Activated T-cell treated with anti-CD3 and anti-CD28 coated beads, Interleukin-2, amount 50 U/mL, for 4 hours (primary cell): ENCODE measurements around the gene DTNBP1. TPM values are rescaled to one million over a fixed set of nuclear protein-coding genes. Genes with fewer than 3 reads are reported as not detected.
"Not testable (repeated sequence)": the region's sequence is repeated elsewhere in the genome, so short reads cannot be mapped to it uniquely, and the experiment has no call there.

Source experiments
- ATAC-seq, 2 donors: fragments of 200-7000 bp; cut with Tn5 transposase; one replicate each; pipeline ENCODE4 v1.10.0; 2021
- DNase-seq: peaks from one replicate; pipeline ENCODE4 v3.0.0-alpha.2; 2020
- H3K27me3 Mint-ChIP-seq: one replicate; pipeline ENCODE4 v1.8.0; 2021; ENCODE audit warnings: low read depth, mixed read lengths
- H3K36me3 Mint-ChIP-seq: one replicate; pipeline ENCODE4 v1.8.0; 2022; ENCODE audit warnings: mixed read lengths; ENCODE audit not compliant: insufficient read depth
- H3K4me1 Mint-ChIP-seq: one replicate; pipeline ENCODE4 v1.8.0; 2021; ENCODE audit warnings: low read depth, mixed read lengths
- H3K4me3 Mint-ChIP-seq: one replicate; pipeline ENCODE4 v1.8.0; 2021; ENCODE audit warnings: mild to moderate bottlenecking, moderate library complexity, mixed read lengths
- H3K9me3 Mint-ChIP-seq: one replicate; pipeline ENCODE4 v1.8.0; 2021; ENCODE audit warnings: mixed read lengths
- total RNA-seq, 3 donors: library from RNA; stranded (reverse); gene quantifications; one replicate each; pipeline ENCODE4 v1.2.1, GENCODE V29; 2021

The DTNBP1 gene
- total RNA-seq, 3 donors from 2014 or later, result 17.2 to 22.0 (median 19.6) TPM

DNA sequence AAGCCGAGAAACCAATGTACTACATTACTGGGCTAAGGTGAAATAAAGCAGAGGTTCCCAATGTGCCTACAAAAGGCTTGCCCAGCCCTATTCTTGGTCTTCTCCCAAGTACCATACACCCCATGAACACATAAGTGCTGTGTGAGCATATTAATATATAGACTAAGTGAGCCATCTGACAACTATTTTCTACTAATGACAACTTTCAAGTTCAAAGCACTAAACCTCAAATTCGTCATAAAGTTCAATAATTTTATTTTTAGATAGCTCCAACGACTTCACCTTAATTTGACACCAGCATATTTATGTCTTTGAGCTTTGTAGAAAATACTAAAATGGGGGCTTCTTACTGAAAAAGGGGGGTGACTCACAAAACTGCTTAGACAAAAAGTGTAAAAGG, 6.7 kb downstream of the DTNBP1 start:
- no peak for DNase-seq
- H3K36me3 Mint-ChIP-seq, result peaks cover 16% of the 10 kb centered on the region
- H3K4me3 Mint-ChIP-seq, result no peak overlapping the region
- no peak for ATAC-seq
- H3K27me3 Mint-ChIP-seq, result no peaks in the 10 kb centered on the region
- H3K9me3 Mint-ChIP-seq, result no peaks in the 10 kb centered on the region
- peaks cover 49% of the 10 kb centered on the region for H3K4me1 Mint-ChIP-seq

DNA sequence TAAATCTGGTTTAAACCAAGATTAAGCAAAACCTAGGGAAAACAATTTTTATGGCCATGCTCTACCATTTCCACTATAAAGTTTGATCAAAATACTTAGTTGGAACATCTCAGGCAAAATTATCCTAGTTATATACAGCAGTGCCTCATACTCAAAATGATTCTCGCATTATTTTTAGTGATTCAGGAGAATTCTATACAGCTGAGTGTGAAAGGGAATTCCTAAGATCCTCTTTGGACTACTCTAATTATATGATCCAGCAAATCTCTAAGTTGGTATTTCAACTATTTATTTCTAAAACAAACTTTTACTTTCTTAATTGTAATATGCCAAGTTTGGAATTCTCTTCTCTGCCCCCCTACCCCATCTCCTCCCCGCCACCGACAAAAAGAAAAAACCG, 8.6 kb downstream of the DTNBP1 start:
- Mint-ChIP-seq H3K4me3 (no peak overlapping the region), H3K9me3 (no peaks in the 10 kb centered on the region), H3K27me3 (no peaks in the 10 kb centered on the region), H3K36me3 (peaks cover 18% of the 10 kb centered on the region), H3K4me1 (peaks cover 39% of the 10 kb centered on the region)
- DNase-seq, result no peak
- no peak for ATAC-seq

DNA sequence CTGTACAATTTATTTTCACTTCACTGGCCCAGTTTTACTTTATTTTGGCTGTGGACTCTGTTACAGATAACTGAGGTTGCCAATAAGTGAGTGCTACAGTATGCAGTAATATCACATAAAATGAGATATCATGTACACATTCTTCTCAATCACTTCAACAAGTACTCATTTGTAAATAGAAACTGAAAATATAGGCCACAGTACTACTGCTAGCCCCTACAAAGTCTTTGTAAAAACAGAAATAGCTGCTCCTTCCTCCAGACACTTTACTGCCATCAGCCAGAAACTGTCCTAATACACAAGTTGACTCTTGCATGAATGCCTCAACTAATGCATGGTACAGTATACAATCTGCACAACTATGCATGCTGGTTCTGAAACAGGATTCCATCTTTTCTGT, 9.2 kb downstream of the DTNBP1 start:
- H3K4me1 Mint-ChIP-seq, result peaks cover 34% of the 10 kb centered on the region
- peak in 1 of 2 donors; percentile 32 for ATAC-seq
- peaks cover 25% of the 10 kb centered on the region for H3K36me3 Mint-ChIP-seq
- no peaks in the 10 kb centered on the region for H3K9me3 Mint-ChIP-seq
- H3K4me3 Mint-ChIP-seq, result no peak overlapping the region
- H3K27me3 Mint-ChIP-seq, result no peaks in the 10 kb centered on the region
- no peak for DNase-seq

DNA sequence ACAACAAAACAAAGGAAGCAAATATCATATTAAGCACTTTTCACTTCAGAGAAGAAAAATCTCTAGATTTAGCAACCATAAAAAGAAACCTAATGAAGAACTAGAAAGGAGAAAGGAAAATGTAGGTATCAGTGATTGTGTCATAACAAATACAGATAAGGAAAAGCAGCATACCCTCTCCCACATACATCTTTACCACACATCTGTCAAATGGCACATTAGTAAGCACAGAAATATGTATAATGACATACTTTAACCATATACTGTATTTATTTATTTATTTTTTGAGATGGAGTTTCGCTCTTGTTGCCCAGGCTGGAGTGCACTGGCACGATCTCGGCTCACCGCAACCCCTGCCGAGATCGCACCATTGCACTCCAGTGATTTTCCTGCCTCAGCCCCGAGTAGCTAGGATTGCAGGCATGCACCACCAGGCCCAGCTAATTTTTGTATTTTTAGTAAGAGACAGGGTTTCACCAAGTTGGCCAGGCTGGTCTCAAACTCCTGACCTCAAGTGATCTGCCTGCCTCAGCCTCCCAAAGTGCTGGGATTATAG, 12.7 kb downstream of the DTNBP1 start:
- not testable (repeated sequence) for H3K4me3 Mint-ChIP-seq, H3K27me3 Mint-ChIP-seq, ATAC-seq, DNase-seq
- Mint-ChIP-seq H3K9me3 (peaks cover 13% of the 10 kb centered on the region), H3K4me1 (peaks cover 24% of the 10 kb centered on the region), H3K36me3 (peaks cover 50% of the 10 kb centered on the region)

DNA sequence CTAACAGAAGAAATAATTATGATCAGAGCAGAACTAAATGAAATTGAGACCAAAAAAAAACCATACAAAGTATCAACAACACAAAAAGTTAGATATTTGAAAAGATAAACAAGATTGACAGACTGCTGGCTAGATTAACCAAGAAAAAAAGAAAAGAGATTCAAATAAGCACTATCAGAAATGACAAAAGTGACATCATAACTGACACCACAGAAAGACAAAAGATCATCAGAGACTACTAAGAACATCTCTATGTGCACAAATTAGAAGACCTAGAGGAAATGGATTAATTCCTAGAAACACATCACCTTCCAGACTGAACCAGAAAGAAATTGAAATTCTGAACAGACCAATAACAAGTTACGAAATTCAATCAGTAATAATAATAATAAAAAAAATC, 17.9 kb downstream of the DTNBP1 start:
- peaks cover 75% of the 10 kb centered on the region for H3K36me3 Mint-ChIP-seq
- no peaks in the 10 kb centered on the region for H3K27me3 Mint-ChIP-seq
- H3K4me1 Mint-ChIP-seq, result peaks cover 14% of the 10 kb centered on the region
- no peak overlapping the region for H3K4me3 Mint-ChIP-seq
- DNase-seq (no peak), ATAC-seq (no peak)
- peaks cover 31% of the 10 kb centered on the region for H3K9me3 Mint-ChIP-seq

DNA sequence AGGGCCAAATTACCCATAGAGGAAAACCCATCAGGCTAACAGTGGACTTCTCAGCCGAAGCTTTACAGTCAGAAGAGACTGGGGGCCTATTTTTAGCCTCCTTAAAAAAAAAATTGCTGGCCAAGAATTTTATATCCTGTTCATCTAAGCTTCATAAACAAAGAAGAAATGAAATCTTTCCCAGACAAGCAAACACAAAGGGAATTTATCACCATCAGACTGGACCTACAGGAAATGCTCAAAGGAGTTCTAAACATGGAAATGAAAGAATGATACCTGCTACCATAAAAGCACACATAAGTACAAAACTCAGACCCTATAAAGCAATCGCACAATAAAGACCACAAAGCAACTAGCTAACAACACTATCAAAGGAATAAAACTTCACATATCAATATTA, 19.3 kb downstream of the DTNBP1 start:
- ATAC-seq (no peak), DNase-seq (no peak)
- Mint-ChIP-seq H3K4me3 (no peak overlapping the region), H3K27me3 (no peaks in the 10 kb centered on the region), H3K36me3 (peaks cover 70% of the 10 kb centered on the region), H3K4me1 (peaks cover 12% of the 10 kb centered on the region), H3K9me3 (peaks cover 31% of the 10 kb centered on the region)

DNA sequence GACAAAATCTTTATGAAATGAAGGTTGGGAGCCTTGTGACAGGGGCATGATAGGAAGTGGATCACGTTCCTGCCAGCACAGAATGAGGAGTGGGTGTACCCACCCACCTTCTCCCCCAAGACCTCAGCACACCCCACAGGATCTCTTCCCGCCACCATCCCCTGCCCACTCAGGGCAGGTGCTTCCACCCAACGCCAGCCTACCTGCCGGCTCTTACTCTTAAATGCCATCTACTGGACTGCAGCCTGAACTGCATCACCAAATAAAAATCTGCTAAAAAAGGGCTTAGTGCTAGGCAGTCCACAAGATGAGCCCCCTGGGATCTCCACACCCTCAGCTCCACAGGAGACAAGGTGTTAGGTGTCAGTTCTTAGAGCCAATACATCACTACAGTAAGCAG, 20.6 kb downstream of the DTNBP1 start:
- peaks cover 65% of the 10 kb centered on the region for H3K36me3 Mint-ChIP-seq
- peaks cover 29% of the 10 kb centered on the region for H3K9me3 Mint-ChIP-seq
- ATAC-seq (no peak), DNase-seq (no peak)
- no peak overlapping the region for H3K4me3 Mint-ChIP-seq
- H3K27me3 Mint-ChIP-seq, result no peaks in the 10 kb centered on the region
- peaks cover 12% of the 10 kb centered on the region for H3K4me1 Mint-ChIP-seq

DNA sequence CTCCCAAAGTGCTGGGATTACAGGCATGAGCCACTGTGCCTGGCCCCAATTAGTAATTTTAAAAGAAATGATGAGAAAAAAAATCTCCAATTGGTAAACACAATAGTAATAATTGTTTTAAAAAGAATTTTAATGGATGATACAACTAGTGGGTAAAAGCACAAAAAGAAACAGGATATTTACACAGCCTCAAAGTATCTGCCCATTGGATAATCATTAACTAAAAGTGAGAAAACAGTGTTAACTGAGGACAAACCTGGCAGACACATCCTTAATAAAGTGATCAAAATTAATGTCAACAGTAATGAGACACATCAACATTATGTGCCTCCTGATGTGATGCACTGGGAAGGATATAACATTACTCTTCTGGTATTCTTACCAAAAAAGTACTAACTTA, 24.5 kb downstream of the DTNBP1 start:
- no peak for ATAC-seq
- no peaks in the 10 kb centered on the region for H3K4me1 Mint-ChIP-seq
- H3K9me3 Mint-ChIP-seq, result peaks cover 2% of the 10 kb centered on the region
- no peak overlapping the region for H3K4me3 Mint-ChIP-seq
- DNase-seq, result no peak
- no peaks in the 10 kb centered on the region for H3K27me3 Mint-ChIP-seq
- peaks cover 51% of the 10 kb centered on the region for H3K36me3 Mint-ChIP-seq

DNA sequence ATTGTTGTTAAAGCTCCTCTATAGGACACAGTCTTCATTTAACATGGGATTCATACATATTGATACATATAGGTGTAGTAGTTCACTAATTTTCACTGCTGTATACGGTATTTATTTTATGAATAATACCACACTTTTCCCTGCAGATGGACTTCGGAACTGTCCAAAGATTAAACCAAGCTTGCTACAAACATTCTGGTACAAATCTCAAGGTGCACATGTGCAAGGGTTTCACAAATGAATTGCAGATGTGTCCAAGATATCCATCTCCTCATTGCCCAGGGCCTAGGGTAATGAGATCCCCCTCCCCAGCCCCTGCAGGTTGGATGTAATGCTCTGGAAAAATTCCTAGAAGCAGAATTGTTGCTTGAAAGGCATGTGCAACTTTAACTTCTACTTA, 31.4 kb downstream of the DTNBP1 start:
- H3K27me3 Mint-ChIP-seq, result no peaks in the 10 kb centered on the region
- DNase-seq (no peak), ATAC-seq (no peak)
- H3K4me3 Mint-ChIP-seq, result no peak overlapping the region
- peaks cover 32% of the 10 kb centered on the region for H3K4me1 Mint-ChIP-seq
- peaks cover 33% of the 10 kb centered on the region for H3K36me3 Mint-ChIP-seq
- H3K9me3 Mint-ChIP-seq, result no peaks in the 10 kb centered on the region

DNA sequence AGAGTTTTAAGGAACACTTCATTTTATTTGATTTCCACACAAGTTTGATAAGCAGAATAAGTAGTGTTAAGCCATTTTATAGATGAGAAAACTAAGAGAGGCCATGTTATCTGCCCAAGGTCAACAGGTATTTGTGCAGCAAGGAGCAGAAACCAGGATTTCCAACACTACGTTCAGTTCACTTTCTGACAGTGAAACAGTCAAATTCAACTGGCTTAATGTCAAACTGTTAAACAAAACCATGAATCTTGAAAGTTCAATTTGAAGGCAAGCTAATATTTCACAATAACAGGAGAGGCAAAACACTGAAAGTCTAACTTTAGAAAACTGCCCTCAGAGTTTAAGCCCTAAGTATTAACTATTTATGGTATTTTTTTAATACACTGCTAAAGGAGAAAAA, 32.6 kb downstream of the DTNBP1 start:
- DNase-seq (no peak), ATAC-seq (no peak)
- peaks cover 39% of the 10 kb centered on the region for H3K4me1 Mint-ChIP-seq
- H3K36me3 Mint-ChIP-seq, result peaks cover 29% of the 10 kb centered on the region
- H3K9me3 Mint-ChIP-seq, result no peaks in the 10 kb centered on the region
- H3K4me3 Mint-ChIP-seq, result no peak overlapping the region
- H3K27me3 Mint-ChIP-seq, result no peaks in the 10 kb centered on the region

DNA sequence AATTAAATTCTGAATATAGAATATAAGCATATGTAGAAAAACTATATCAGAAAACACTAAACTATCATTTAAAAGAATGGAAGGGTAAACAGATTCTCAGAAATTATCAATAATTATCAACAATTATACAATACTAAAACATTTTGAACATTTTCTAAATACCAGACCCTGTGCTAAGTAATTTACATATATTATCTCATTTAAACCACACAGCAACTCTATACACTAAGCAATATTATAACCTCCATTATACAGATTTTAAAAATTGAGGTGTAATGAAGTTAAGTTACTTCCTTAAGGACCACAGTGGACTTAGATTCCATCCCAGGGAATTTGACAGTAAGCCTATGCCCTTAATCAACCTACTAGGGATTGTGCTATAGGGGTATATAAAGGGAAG, 33.3 kb downstream of the DTNBP1 start:
- peaks cover 24% of the 10 kb centered on the region for H3K36me3 Mint-ChIP-seq

DNA sequence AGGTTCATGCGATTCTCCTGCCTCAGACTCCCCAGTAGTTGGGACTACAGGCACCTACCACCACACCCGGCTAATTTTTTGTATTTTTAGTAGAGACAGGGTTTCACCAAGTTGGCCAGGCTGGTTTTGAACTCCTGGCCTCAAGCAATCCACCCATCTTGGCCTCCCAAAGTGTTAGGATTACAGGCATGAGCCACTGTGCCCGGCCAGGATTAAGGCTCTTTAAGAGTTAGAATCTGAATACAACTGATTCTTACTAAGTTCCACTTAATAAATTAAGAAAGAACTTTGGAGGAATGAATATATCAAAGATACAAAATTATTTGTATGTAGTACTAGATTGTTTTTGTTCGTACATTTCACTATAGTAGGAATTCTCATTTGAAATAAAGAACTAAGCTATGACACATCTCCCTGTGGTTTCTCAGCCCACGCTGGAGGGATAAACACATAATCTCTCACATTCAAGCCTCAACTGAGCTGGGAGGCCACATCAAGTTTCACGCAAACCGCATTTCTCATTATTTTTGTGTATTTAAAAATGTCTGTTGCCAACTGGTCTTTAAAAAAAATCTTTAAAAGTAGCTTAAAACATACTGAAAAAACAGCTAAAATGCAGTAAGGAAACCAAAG, 34.2 kb downstream of the DTNBP1 start:
- Mint-ChIP-seq H3K9me3 (no peaks in the 10 kb centered on the region), H3K36me3 (peaks cover 19% of the 10 kb centered on the region), H3K4me1 (peaks cover 44% of the 10 kb centered on the region), H3K4me3 (peak overlapping the region; percentile 35), H3K27me3 (no peaks in the 10 kb centered on the region)
- ATAC-seq (peak; percentile 97 to 98), DNase-seq (peak; percentile 35)

More for the DNA sequence above, 33.3 kb downstream of the DTNBP1 start:
- Mint-ChIP-seq H3K9me3 (no peaks in the 10 kb centered on the region), H3K4me3 (no peak overlapping the region), H3K27me3 (no peaks in the 10 kb centered on the region), H3K4me1 (peaks cover 43% of the 10 kb centered on the region)
- DNase-seq, result no peak
- no peak for ATAC-seq

DNA sequence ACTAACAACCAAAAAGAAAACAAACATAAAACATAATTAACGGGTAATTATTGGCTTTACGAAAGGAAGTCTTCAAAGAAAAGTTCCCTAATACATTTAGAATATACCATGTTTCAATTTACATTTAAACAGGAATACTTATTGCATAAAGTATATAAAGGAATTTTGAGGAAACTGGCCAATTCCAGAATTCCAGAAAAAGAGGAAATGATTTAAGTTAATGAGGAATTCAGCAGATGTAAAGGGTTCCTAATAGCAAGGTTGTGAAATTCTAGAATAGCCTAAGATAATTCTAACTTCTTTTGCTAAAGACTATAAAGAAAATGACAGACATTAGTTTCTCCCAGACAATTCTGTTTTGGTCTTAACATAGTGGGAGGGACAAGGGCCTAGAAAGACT, 35.0 kb downstream of the DTNBP1 start:
- no peak overlapping the region for H3K4me3 Mint-ChIP-seq
- peaks cover 42% of the 10 kb centered on the region for H3K4me1 Mint-ChIP-seq
- no peaks in the 10 kb centered on the region for H3K9me3 Mint-ChIP-seq

DNA sequence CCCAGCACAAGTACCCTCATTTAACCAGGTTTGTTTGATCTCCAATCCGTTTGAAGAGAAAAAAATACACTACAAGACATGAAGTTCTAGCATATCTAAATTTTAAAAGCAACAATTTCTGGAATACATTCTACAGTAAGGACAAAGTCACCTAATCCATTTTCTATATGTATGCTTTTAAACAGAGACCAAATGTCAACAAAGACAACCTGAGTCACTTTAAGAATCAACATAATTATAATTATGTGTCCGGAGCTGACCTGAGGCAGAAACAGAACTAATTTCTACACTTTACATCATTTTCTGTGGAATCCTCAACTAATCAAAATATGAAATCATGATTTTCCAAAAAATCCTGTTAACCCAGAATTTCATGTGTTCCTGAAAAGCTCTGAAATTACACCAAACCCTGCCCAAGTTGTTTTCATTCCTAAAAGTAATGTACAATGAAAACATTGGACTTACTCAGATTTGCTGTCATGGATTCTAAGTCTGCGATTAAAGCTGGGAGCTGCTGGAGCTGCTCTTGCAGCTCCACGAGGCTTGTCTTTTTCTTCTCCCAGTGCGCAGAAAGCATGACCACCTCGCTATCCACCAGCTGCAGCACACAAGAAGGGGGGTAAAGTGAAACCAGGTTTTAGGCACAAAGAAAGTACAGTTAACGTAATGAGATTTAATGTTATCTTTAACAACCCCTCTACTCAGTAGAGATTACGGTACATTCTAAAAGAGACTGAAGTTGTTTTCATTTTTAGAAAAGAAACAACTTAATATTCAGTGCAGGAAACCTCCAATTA, 35.8 kb downstream of the DTNBP1 start:
- DNase-seq (no peak), ATAC-seq (no peak)
- no peaks in the 10 kb centered on the region for H3K27me3 Mint-ChIP-seq
- H3K9me3 Mint-ChIP-seq, result no peaks in the 10 kb centered on the region
- H3K36me3 Mint-ChIP-seq, result peaks cover 13% of the 10 kb centered on the region
- peaks cover 42% of the 10 kb centered on the region for H3K4me1 Mint-ChIP-seq
- no peak overlapping the region for H3K4me3 Mint-ChIP-seq

More for the DNA sequence above, 35.0 kb downstream of the DTNBP1 start:
- ATAC-seq (no peak), DNase-seq (no peak)
- no peaks in the 10 kb centered on the region for H3K27me3 Mint-ChIP-seq
- peaks cover 15% of the 10 kb centered on the region for H3K36me3 Mint-ChIP-seq

DNA sequence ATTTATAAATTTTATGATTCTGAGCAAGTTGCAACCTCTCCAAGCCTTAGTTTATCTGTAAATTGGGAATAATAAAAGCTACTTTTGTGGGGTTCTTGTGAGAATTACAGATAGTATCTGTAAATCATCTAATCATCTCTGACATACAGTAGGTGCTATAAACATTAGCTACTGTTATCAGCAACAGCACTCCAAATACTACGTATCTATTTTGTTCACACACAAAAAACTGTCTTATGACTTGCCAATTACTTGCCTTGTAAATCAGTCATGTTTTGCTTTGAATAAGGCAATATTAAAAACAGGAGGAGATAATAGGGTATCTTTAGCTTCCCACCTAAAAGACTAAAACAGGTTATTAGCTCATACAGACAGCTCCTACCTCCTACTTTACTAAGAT, 36.7 kb downstream of the DTNBP1 start:
- H3K27me3 Mint-ChIP-seq, result no peaks in the 10 kb centered on the region
- DNase-seq (no peak), ATAC-seq (no peak)
- peaks cover 51% of the 10 kb centered on the region for H3K4me1 Mint-ChIP-seq
- H3K4me3 Mint-ChIP-seq, result no peak overlapping the region
- H3K9me3 Mint-ChIP-seq, result no peaks in the 10 kb centered on the region
- peaks cover 12% of the 10 kb centered on the region for H3K36me3 Mint-ChIP-seq
